Right ventricle myocardium inferior (tissue), 1 donor: ENCODE measurements around the gene VSTM2L. TPM values are rescaled to one million over a fixed set of nuclear protein-coding genes. Genes with fewer than 3 reads are reported as not detected.
"Not testable (repeated sequence)": the region's sequence is repeated elsewhere in the genome, so short reads cannot be mapped to it uniquely, and the experiment has no call there.

ENCODE experiments used
- ATAC-seq: fragments of 200-7000 bp; cut with Tn5 transposase; one replicate; pipeline ENCODE4 v1.9.1; 2020; ENCODE audit warnings: mild to moderate bottlenecking, moderate library complexity
- DNase-seq: peaks from one replicate; pipeline ENCODE4 v3.0.0; 2021; ENCODE audit errors: missing footprints
- intact Hi-C: fragments of 100-400 bp; cut with DNase I; formaldehyde crosslinking; loops from one replicate; pipeline ENCODE4 v1.11.0; 2022
- long read RNA-seq: library from polyadenylated mRNA; unstranded; transcript quantifications from one replicate; pipeline ENCODE4 v2.0.0, GENCODE V29; 2021
- total RNA-seq: library from RNA; stranded (reverse); fragmentation: NEBNext Ultra II Directional; extraction: Animal tissue kit (Norgen Biotek cat#: 25700); gene quantifications from one replicate; pipeline ENCODE4 v1.2.1, GENCODE V29; 2021
- donor health status: DM: no; HTN: yes; CAD: no; lungs with severe emphysema.

The VSTM2L gene, protein sequence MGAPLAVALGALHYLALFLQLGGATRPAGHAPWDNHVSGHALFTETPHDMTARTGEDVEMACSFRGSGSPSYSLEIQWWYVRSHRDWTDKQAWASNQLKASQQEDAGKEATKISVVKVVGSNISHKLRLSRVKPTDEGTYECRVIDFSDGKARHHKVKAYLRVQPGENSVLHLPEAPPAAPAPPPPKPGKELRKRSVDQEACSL
- 17.7 TPM for total RNA-seq
- long read RNA-seq, transcript VSTM2L-202 (4 exons, 1,959 nt) = major isoform, 5 of 19 reads
- long read RNA-seq, partial matches to known transcripts = 2 of 19 reads
- long read RNA-seq, other reads (novel, unspliced or antisense) = 8 of 19 reads

DNA sequence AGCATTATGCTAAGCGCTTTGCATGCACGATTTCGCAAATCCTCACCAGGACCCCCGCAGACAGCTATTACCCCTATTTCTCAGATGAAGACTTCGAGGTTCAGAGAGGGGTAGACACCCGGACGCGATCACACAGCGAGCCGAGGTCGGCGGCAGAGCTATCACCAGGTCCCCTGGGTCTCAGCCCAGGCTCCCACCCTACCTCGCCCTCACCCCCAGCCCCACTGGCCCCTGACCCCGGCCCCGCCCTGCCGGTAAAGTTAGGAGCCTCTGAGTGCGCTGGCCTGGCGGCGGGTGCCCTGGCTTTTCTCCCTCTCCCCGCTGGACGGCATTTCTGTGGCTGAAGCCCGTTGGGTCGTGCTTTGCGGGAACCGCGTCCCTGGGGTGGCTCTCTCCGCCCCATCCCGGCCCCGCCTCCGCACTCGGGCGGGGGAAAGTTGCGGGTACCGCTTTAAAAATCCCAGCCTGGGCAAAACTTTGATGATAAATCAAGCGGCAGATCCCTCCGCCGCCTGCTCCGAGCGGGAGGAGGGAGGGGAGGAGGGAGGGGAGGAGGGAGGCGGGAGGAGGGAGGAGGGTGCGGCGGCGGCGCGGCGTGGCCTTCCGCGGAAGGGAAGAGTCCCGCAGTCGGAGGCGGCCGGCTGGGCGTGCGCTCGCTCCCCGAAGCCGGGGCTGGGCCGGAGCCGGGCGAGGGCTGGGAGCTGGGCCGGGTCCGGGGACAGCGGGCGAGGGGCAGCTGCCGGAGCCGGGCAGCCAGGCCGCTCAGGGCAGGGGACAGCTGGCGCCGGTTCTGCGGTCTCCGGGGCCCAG is at the start of gene VSTM2L:
Gene VSTM2L (plus strand): TSS at position 624 of the 810 bp plus-strand sequence. CDS start 224 bp downstream, outside the sequence.
- ATAC-seq = peak; percentile 29
- DNase-seq = no peak
- intact Hi-C loops = loop anchor here (5.0 kb wide), 3 partner anchors 90 to 145 kb away; no protein-coding TSS in a partner anchor

DNA sequence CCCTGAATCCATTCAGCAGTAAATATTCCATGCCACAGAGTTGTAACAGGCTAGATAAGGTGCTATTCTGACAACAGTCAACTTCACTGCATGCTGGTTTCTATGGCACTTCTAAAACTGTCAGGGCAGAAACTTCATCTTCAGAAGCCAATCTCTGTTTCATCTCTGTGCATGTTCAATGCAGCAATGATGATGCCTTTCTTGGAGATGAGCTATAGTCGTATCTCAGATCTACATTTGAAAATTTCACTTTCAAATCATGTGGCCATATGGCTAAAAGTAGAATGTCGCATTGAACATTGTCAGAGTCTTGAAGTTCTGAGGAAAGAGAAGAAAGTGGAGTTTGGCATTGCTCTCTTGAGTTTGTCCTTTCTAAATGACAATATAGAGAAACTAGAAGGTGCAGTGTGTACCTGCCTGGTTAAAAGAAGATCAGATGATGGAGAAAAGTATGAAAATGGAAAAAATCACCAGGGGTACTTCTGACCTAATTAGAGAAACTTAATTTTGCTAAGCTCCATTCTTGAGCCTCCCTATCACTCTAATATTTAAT is 49.0 kb upstream of the VSTM2L start:
- DNase-seq = no peak
- ATAC-seq = no peak
- intact Hi-C loops = no loop called here

DNA sequence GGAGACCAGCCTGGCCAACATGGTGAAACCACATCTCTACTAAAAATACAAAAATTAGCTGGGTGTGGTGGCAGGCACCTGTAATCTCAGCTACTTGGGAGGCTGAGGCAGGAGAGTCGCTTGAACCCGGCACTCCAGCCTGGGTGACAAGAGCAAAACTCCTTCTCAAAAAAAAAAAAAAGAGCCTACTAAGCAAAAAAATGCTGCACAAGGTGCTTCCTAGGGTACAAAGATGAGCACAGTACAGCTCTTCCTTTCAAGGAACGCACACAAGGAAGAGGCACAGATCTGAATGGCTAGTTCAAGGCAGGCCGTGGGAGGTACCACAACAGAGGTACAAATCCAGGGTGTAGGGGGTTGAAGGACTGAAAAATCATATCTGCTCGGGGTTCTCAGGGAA is 46.9 kb upstream of the VSTM2L start:
- intact Hi-C loops, ATAC-seq, DNase-seq: not testable (repeated sequence)

DNA sequence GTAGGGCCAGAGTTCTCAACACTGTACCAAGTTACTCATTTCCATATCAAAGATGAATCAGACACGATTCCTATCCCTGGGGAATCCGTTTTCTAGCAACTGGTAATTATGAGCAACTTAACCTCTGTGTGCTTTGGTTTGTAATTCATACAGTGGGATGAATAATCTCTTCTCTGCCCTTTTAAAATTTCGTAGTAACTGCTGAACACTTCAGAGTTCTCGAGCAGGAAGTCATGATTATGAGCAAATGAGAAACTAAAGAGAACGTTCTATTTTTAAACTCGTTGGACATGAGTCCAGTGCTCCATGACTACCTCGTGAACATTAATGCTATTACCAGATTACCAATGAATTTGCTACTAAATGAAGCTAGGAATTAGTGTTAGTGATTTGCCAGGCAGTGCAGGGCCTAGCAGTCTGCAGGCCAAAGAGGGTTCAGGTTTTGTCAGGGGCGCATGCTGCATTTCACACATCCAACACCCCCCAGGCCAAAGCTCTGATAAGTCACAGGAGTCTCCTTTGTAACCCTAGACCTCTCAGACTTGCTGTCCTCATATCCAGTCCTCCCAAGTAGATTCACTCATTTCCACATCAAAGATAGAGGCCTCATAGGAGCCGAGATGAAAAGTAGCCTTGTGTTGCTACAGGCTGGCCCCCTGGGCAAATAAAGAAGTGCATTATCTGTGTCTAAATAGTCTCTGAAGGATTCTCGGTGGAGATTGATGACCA is 45.8 kb upstream of the VSTM2L start:
- no peak for DNase-seq
- no peak for ATAC-seq
- intact Hi-C loops = no loop called here

DNA sequence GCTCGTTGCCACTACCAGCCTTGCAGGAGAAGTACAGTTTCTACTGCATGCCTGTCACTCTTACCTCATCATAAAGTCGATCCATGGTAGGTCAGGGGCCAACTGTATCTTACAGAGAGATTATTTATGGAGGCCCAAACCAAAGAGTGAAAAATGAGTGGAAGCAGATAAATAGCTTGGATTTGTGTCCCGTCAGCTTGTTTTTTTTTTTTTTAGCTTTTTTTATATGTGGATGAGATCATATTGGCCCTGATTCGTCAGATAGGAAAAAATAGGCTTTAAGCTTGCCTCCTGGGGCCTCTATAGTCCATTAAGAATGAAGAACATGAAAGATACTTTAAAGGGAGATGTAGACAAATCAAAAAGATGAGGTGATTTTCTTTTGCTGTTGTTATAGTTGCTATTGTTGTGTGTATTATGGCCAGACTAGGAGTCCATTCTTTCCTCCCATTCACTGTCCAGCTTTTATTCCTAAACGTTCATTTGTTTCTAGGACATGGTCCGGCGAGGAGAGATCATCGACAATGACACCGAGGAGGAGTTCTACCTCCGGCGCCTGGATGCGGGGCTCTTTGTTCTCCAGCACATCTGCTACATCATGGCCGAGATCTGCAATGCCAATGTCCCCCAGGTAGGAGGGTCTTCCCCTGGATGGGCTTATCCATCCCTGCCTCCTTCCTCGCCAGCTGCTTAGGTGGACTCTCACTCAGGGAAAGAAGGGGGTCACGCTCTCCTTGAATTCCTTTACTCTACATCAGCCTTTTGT is 43.3 kb upstream of the VSTM2L start:
- DNase-seq = no peak
- intact Hi-C loops = no loop called here
- ATAC-seq = no peak

DNA sequence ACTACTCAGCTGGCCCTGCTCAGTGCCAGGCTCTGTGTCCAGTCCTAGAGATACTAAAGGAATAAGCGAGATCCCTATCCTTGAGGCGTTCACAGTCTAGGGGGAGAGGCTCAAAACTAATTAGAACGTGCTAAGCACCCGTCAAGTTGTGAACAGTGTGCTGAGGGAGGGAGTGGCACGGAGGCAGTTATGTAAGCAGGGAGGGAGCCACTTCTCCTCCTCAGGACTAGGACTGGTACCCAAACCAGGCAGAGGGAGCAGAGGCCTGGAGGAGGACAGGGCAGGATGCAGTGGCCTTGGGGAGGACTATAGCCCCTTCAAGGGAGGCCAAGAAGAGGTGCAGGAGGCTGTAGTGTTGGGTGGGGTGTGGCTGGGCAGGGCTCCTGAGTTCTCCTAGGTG is 39.6 kb upstream of the VSTM2L start:
- ATAC-seq = no peak
- intact Hi-C loops = no loop called here
- no peak for DNase-seq

DNA sequence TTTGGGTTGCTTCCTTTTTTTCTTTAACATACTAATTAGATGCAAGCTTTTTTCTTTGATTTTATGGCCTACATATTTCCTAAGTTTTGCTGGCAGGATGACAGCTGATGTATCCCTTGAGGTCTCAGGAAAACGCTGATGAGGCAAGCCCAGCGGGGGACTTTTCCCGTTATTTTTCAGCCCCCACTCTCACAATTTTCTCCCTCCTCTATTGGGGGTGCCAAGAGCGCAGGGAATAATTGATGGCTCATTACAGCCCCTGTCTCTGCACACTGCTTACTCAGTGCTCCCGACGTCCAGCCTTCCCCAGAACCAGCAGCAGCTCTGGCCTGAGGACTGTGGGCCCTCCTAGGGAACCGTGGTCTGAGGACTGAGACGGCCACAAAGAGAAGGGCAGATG is 38.6 kb upstream of the VSTM2L start:
- intact Hi-C loops = no loop called here
- DNase-seq (no peak), ATAC-seq (no peak)

DNA sequence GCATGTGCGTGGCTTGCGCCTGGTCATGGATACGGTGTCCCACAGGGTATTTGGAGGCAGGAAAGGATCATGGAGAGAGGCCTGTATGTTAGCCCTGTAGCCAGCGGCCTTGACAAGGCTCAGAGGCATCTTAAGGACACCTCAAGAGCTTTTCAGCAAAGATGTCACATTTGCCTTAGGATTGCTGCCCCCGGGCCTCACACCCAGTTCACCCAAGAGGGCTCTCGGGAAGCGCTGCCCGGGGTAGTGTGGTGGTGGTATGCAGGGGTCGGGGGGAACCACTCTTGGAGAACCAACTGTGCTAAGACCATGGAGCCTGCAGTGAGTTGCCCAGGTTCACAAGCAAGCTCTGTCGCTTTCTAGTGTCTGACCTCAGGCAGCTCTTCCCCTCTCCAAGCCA is 36.9 kb upstream of the VSTM2L start:
- no peak for DNase-seq

DNA sequence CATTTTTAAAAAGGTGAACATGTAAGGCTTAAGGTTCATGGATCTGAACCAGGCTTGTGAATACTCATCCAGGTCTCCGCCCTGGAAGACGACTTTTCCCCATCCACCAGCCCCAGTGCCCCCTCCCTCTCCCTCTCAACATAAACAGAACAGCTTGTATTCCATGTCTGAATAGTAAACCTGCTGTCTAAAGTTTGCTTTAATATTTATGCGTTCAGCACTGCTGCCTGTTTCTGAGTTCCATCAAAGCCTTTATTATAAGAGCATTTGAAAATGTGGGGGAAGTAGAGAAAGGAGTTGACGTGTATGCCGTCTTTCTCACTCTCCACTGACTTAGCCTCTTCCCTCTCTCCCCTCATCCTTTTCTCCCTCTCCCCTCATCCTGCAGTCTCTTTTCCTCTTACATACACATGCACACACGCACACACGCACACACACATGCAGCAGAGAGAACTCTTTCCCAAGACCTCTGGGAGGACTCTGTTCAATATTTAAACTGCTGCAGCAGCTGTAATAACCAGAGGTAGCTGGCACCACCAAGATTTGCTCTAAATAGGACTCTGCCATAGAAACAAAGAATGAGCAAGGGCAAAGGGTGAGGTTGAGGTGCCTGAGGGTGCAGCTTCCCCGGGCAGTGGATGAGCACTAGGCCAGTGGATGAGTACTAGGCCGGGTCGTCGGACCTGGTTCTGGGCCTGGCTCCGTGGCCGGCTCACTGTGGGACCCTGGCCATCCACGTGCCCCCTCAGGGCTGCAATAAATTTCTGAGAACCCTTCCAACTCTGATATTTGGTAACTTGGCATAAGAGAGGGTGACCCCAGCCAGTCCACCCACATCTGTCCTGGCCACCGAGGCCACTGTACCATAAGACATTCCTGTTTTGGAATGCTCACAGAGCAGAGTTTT is 35.4 kb upstream of the VSTM2L start:
- no peak for ATAC-seq
- intact Hi-C loops = no loop called here

More for the DNA sequence above, 36.9 kb upstream of the VSTM2L start:
- intact Hi-C loops = no loop called here
- ATAC-seq = no peak

DNA sequence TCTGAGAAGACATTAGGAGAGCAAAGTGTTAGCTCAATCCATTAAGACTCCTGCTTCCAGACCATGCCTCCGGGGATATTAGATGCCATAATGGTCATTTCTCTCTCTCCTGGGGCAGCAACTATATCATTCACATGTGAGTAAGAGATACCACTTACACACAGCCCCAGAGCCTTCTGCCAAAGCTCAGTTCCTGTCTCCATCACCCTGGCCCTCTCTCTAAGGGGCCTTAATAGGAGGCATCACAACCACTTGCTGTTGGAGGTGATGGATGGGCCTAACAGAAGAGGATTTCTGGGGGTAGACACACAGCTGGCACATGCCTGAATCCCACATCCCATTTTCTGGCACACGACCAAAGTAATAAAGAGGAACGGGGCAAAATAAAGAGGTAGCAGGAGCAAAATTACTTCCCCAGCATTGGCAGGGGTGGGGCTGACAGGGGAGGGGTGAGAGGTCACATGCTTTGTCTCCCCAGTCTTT is 34.0 kb upstream of the VSTM2L start:
- DNase-seq (no peak), ATAC-seq (no peak)
- intact Hi-C loops = no loop called here

More for the DNA sequence above, 35.4 kb upstream of the VSTM2L start:
- DNase-seq = no peak

DNA sequence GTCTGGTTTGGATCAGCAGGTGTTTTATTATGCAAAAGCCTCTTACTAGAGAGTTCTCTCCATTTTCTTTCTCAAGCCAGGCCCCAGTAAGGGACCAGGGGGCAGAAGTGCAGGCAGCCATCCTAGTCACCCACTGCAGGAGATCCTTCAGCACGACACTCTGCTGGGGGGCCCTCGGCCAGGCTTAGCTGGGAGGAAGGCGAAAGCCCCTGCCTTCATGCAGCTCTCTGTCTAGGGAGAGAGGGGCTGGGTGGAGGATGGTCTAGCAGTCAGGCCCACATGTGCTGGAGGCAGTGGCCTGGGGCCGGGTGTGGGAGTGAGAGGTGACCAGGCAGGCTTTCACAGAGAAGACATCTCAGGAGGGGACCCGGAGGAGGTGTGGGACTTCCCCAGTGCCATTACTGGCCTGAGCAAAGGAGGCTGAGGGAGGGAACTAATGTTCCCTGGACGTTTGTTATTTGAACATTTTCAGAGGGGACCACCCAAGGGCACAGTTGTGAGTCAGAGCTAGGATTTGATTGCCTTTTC is 33.5 kb upstream of the VSTM2L start:
- intact Hi-C loops = no loop called here
- ATAC-seq = no peak
- no peak for DNase-seq

DNA sequence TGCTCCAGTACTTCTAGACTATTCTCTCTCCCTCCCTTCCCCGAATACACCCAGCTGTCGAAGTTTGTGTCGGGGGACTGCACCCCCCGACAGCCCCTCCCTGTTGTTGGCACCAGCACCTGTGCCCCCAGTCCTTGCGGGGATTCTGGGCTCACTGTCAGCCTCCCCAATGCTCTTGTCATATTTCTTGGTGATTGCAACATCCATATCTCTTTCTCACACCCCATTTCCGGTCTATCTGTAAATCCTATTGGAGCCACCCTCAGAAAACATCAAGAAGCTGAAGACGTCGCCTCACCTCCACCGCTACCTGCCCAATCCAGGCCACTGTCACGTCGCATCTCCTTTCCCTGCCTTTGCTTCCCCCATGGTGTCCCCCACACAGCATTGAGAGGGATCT is 32.6 kb upstream of the VSTM2L start:
- no peak for DNase-seq
- no peak for ATAC-seq
- intact Hi-C loops = no loop called here

DNA sequence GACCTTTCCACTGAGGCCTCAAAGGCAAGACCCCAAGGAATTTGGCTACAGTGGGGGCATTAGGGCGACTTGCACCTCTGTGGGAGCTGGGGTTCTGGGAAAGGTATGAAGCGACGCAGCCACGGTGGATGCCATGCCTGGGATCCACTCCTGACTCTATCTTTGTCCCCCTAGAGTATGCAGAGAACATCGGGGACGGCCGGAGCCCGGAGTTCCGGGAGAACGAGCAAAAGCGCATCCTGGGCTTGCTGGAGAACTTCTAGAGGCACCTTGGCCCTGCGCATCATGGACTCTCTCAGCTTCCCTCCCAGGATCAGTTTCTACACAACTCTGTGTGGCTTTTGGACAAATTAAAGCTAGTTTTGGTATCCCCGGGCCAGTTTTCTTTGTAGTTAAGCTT is 31.2 kb upstream of the VSTM2L start:
- intact Hi-C loops = no loop called here
- ATAC-seq = no peak
- no peak for DNase-seq

DNA sequence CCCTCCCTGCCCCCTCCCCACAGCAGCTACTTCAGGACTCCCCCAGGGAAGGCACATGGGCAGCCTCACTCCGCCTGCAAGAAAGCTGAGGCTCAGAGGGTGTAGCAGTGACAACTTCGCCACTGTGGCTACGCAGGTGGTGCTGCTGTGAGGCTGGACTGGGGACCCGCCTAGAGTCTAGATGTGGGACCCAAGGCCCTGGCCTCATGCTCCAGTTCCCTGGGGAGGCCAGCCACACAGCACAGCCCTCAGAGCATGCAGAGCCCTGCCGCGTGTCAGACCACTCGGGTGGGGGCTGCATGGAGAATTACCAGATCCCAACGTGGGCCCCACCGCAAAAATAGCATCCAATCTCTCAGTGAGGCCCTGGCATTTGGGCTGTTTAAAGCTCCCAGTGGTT is 30.8 kb upstream of the VSTM2L start:
- DNase-seq (no peak), ATAC-seq (no peak)
- intact Hi-C loops = no loop called here

DNA sequence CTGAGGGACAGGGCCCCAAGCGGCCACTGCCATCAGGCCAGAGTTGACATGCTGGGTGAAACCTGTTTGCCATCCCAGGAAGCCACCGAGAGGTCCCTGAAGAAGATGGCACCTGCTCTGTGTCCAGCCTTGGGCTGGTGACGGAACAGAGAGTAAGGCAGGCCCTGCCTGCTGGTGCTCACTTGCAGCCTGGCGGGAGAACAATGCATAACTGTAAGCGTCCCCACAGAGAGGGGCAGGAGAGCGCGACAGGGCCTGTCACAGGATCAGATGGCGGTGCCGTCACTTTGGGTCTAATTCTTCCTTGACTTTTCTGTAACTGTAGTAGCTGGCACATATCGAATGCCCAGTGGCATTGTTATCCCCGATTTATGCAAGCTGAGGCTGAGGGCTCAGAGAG is 29.0 kb upstream of the VSTM2L start:
- DNase-seq (no peak), ATAC-seq (no peak)
- intact Hi-C loops = no loop called here

DNA sequence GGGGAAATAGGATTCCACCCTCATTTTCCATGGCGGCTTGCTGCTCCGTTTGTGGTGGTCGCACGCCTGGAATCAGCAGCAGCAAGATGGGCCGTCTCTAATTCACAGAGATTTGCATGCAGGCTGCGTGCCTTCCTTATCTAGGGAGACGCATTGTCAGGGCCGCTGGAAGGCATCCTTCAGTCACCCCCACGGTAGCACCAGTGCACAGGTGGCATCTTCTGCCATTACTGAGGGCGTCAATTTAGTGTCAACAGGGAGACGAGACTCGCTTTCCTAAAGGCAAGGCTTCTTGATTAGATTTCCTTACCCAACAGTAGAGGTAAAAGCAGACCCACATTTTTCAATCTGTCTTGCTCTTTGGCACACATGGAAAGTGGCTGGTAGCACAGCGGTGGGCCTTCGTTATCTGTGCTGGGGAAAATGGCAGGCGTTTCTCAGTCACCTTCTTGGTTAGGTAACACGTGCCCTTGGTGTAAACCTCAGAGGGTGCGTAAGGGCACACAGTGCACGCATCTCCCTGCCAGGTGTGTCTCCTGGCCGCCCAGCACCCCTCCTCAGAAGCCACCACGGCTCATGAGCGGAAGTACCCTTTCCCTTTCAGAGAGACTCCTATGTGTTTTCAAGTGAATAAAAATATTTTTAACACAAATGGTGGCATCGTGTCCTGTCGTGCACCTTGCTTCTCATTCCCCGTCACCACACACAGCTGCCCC is 27.3 kb upstream of the VSTM2L start:
- intact Hi-C loops = no loop called here
- ATAC-seq (no peak), DNase-seq (no peak)

DNA sequence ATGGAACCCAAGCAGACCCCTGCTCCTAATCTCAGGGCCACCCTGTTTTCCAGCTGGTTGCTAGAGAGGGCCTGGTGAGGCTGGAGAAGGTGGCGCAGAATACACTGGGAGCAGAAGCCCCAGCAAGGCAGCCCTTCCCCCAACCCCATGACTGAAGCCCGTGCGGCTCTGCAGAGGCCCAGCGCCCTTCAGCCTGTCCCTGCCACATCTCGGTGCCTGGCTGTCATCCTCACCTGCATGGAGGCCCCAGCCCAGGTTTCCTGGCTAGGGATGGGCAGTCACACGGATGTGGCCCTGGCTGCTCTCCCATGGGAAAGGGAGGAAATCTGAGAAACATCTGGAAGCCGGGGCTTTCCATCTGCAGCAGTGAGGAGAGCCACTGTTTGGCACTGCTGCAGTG is 26.1 kb upstream of the VSTM2L start:
- intact Hi-C loops = no loop called here
- ATAC-seq (no peak), DNase-seq (no peak)
